Upper lobe of left lung (tissue), 4 donors: ENCODE data around the gene CST7.

ENCODE experiments used
- EP300 ChIP-seq, 4 donors: sonication (generic); formaldehyde crosslinking; IDR thresholded peaks; one replicate each; pipeline ENCODE4 v1.5.1; 2017; ENCODE audit warnings: antibody characterized with exemption in 4 of 4, control low read depth in 2 of 4
- POLR2A ChIP-seq, 4 donors: fragments of 450-650 bp; IDR thresholded peaks; one replicate each; pipeline ENCODE4 v1.5.1; 2016 to 2017; ENCODE audit warnings: antibody characterized with exemption in 4 of 4, mild to moderate bottlenecking in 2 of 4
- POLR2AphosphoS5 ChIP-seq, 2 donors: sonication (generic); formaldehyde crosslinking; IDR thresholded peaks; one replicate each; pipeline ENCODE4 v1.5.1; 2017; ENCODE audit warnings: antibody characterized with exemption in 2 of 2
- TF ChIP-seq, protein P1 (sequence below), 6 experiments: fragments of 450-650 bp in 4 of 6; fragments of 200-600 bp in 2 of 6; sonication (generic) in 2 of 6; IDR thresholded peaks; one replicate each; pipeline ENCODE4 v1.5.1; 2016 to 2019; ENCODE audit warnings: antibody characterized with exemption in 6 of 6

DNA sequence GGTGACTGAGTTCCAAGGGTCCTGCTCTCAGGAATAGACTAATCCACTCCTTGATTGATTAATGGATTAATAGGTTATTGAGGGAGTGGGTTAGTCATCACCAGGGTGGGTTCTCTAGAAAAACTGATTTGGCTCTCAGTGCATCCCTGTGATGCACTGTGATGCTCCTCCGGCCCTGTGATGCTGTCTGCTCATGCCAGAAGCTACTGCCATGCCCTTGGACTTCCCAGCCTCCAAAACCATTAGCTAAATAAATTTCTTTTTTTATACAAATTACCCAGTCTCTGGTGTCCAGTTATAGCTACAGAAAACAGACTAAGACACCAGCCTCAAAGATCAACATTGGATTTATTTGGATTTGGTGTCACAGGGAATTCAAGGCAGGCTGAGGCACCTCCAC lies 40.4 kb upstream of the CST7 start:
- no peak for TF ChIP-seq POLR2A (IDR thresholded peaks at IDR 0.05)
- TF ChIP-seq, protein P1, sequence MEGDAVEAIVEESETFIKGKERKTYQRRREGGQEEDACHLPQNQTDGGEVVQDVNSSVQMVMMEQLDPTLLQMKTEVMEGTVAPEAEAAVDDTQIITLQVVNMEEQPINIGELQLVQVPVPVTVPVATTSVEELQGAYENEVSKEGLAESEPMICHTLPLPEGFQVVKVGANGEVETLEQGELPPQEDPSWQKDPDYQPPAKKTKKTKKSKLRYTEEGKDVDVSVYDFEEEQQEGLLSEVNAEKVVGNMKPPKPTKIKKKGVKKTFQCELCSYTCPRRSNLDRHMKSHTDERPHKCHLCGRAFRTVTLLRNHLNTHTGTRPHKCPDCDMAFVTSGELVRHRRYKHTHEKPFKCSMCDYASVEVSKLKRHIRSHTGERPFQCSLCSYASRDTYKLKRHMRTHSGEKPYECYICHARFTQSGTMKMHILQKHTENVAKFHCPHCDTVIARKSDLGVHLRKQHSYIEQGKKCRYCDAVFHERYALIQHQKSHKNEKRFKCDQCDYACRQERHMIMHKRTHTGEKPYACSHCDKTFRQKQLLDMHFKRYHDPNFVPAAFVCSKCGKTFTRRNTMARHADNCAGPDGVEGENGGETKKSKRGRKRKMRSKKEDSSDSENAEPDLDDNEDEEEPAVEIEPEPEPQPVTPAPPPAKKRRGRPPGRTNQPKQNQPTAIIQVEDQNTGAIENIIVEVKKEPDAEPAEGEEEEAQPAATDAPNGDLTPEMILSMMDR (IDR thresholded peaks at IDR 0.05), result no peak
- TF ChIP-seq POLR2AphosphoS5 (IDR thresholded peaks at IDR 0.05), result no peak
- TF ChIP-seq EP300 (IDR thresholded peaks at IDR 0.05), result no peak
